GM12878 (cell line): ENCODE measurements around the gene GJD2. TPM values are rescaled to one million over a fixed set of nuclear protein-coding genes. Genes with fewer than 3 reads are reported as not detected.

Source experiments
- ATAC-seq: fragments of 200-7000 bp; cut with Tn5 transposase; 3 replicates; pipeline ENCODE4 v1.9.1; 2020; ENCODE audit warnings: mild to moderate bottlenecking, moderate library complexity
- BruUV-seq: library from RNA; stranded (reverse); fragments of 400-500 nt; replicated peaks from 2 replicates; lab custom pipeline; 2021; lab: Mats Ljungman, UMichigan
- CTCF ChIA-PET: fragments of 300-600 bp; sonication (Branson Sonifier 250); formaldehyde crosslinking; extraction: SDS; loops from one replicate; lab custom pipeline; 2021; ENCODE audit warnings: inconsistent platforms; lab: Yijun Ruan, JAX
- POLR2A ChIA-PET: fragments of 350-600 bp; formaldehyde crosslinking; extraction: SDS; loops from one replicate; lab custom pipeline; 2021; ENCODE audit warnings: inconsistent platforms; lab: Charles Lee
- RAD21 ChIA-PET: fragments of 300-600 bp; sonication (Branson Sonifier 250); formaldehyde crosslinking; loops from one replicate; lab custom pipeline; 2023; ENCODE audit warnings: antibody characterized with exemption; ENCODE audit not compliant: unreplicated experiment; lab: Charles Lee
- SMC1A ChIA-PET: fragments of 300-600 bp; sonication (Branson Sonifier 250); formaldehyde crosslinking; loops from one replicate; lab custom pipeline; 2023; ENCODE audit not compliant: unreplicated experiment, uncharacterized antibody; lab: Charles Lee
- DNase-seq: peaks from one replicate; pipeline ENCODE4 v3.0.0-alpha.2; 2011; ENCODE audit warnings: low read depth, low spot score
- FAIRE-seq: peaks from 3 replicates; lab custom pipeline; 2011; peaks lifted over from hg19 to GRCh38; lab: Jason Lieb, UNC
- H2AFZ ChIP-seq: 2 replicates; pipeline ENCODE4 v1.6.0; 2011; ENCODE audit warnings: low read depth, low read length, control low read depth; ENCODE audit not compliant: control insufficient read depth
- H3K27ac ChIP-seq: 2 replicates; pipeline ENCODE4 v1.5.1; 2011; ENCODE audit warnings: control low read depth; ENCODE audit not compliant: control insufficient read depth, insufficient read depth
- H3K27me3 ChIP-seq, 2 experiments: replicated peaks in 1 of 2; 2 replicates each; pipeline versions ENCODE4 v1.6.0 to v1.6.1; 2011; ENCODE audit warnings: low read length in 1 of 2; ENCODE audit not compliant: control insufficient read depth in 2 of 2, insufficient read depth in 2 of 2
- H3K36me3 ChIP-seq, 2 experiments: 2 replicates each; pipeline ENCODE4 v1.5.1; 2011; ENCODE audit warnings: low read length in 1 of 2; ENCODE audit not compliant: control insufficient read depth in 2 of 2, insufficient read depth in 2 of 2
- H3K4me1 ChIP-seq: 2 replicates; pipeline ENCODE4 v1.6.1; 2011; ENCODE audit warnings: mild to moderate bottlenecking, low read length, moderate library complexity, mixed read lengths; ENCODE audit not compliant: control insufficient read depth, insufficient read depth
- H3K4me2 ChIP-seq: 2 replicates; pipeline ENCODE4 v1.6.0; 2011; ENCODE audit warnings: control low read depth; ENCODE audit not compliant: control insufficient read depth, insufficient read depth
- H3K4me3 ChIP-seq: fragments of 200-600 bp; sonication (generic); 2 replicates; pipeline ENCODE4 v1.5.1; 2016
- H3K79me2 ChIP-seq: 2 replicates; pipeline ENCODE4 v1.6.0; 2011; ENCODE audit warnings: low read length; ENCODE audit not compliant: control insufficient read depth, insufficient read depth
- H3K9ac ChIP-seq: 2 replicates; pipeline ENCODE4 v1.8.0; 2011; ENCODE audit warnings: low read length, control low read depth, mixed read lengths; ENCODE audit not compliant: control insufficient read depth, insufficient read depth
- H3K9me3 ChIP-seq: replicated peaks from 3 replicates; pipeline ENCODE4 v1.5.1; 2011; ENCODE audit warnings: mild to moderate bottlenecking, low read length; ENCODE audit not compliant: control insufficient read depth, insufficient read depth
- H4K20me1 ChIP-seq: 2 replicates; pipeline ENCODE4 v1.6.0; 2011; ENCODE audit not compliant: control insufficient read depth, insufficient read depth
- ASH2L ChIP-seq: fragments of 300-600, 200-600 bp; sonication (generic); IDR thresholded peaks from 2 replicates; pipeline ENCODE4 v1.6.1; 2017; ENCODE audit warnings: low read depth, mild to moderate bottlenecking, borderline replicate concordance
- JUND ChIP-seq: IDR thresholded peaks from 2 replicates; pipeline ENCODE4 v1.6.1; 2012; ENCODE audit warnings: low read depth, mild to moderate bottlenecking, low read length, improper control_type of control experiment, moderate library complexity
- KDM1A ChIP-seq: fragments of 200-600 bp; sonication (generic); IDR thresholded peaks from 2 replicates; pipeline ENCODE4 v1.6.1; 2016; ENCODE audit warnings: borderline replicate concordance
- POLR2AphosphoS2 ChIP-seq: IDR thresholded peaks from 2 replicates; pipeline ENCODE4 v1.6.1; 2011; ENCODE audit warnings: low read depth, mild to moderate bottlenecking, low read length, improper control_type of control experiment, moderate library complexity
- SPI1 ChIP-seq: IDR thresholded peaks from 2 replicates; pipeline ENCODE4 v1.6.1; 2011; ENCODE audit warnings: low read depth, mild to moderate bottlenecking, low read length, moderate library complexity, borderline replicate concordance; ENCODE audit not compliant: insufficient read depth
- ZBED1 ChIP-seq: IDR thresholded peaks from 2 replicates; pipeline ENCODE4 v1.6.1; 2016; ENCODE audit warnings: borderline replicate concordance
- ZNF207 ChIP-seq: fragments of 450-650 bp; IDR thresholded peaks from 2 replicates; pipeline ENCODE4 v1.6.1; 2014; ENCODE audit warnings: antibody characterized with exemption, mild to moderate bottlenecking, borderline replicate concordance
- WGBS: methylation state at CpG from one replicate; pipeline ENCODE4 v1.1.6; 2016; ENCODE audit warnings: low lambda C conversion rate; ENCODE audit not compliant: insufficient replicate concordance, insufficient coverage; ENCODE audit errors: missing lambda C conversion rate; 5-methylcytosine and 5-hydroxymethylcytosine counted together
- in situ Hi-C: fragments of 300-500 bp; cut with MboI; formaldehyde crosslinking; loops from 9 replicates; pipeline ENCODE4 v1.14.3; 2018; ENCODE audit warnings: mixed read lengths
- intact Hi-C: fragments of 100-400 bp; cut with micrococcal nuclease; formaldehyde crosslinking; loops from one replicate; pipeline ENCODE4 v1.14.2; 2022; ENCODE audit not compliant: unreplicated experiment
- polyA plus RNA-seq, 11 experiments: library from polyadenylated mRNA; depleted of rRNA in 4 of 11; unstranded in 6 of 11; stranded (reverse) in 5 of 11; fragments of >200 nt; fragmentation: Nextera tagmentation in 4 of 11; fragmentation: Illumina TruSeq in 1 of 11; extraction: Ambion mirVana in 4 of 11; extraction: Trizol in 1 of 11; gene quantifications; 1 replicate in 1 of 11; 2 replicates in 10 of 11; pipeline versions ENCODE4 v1.2.1 to v1.2.3, GENCODE V29; 2011 to 2016; ENCODE audit warnings: inconsistent platforms in 2 of 11, missing spikeins in 2 of 11, low read depth in 1 of 11
- total RNA-seq, 4 experiments: library from RNA; depleted of rRNA in 3 of 4; stranded (reverse); fragments of >200 nt in 3 of 4; fragmentation: Illumina TruSeq in 1 of 4; extraction: Trizol in 1 of 4; gene quantifications; 2 replicates each; pipeline versions ENCODE4 v1.2.1 to v1.2.3, GENCODE V29; 2013 to 2021
- TF ChIP-seq, protein P1 (sequence below): fragments of 450-650 bp; formaldehyde crosslinking; IDR thresholded peaks from 2 replicates; pipeline ENCODE4 v1.4.0; 2020; ENCODE audit warnings: mild to moderate bottlenecking, moderate library complexity
- TF ChIP-seq, protein P2 (sequence below): IDR thresholded peaks from 2 replicates; pipeline ENCODE4 v1.6.1; 2011; ENCODE audit warnings: mild to moderate bottlenecking, low read depth, low read length, moderate library complexity; ENCODE audit not compliant: insufficient replicate concordance
- TF ChIP-seq, protein P3 (sequence below): fragments of 450-650 bp; IDR thresholded peaks from 2 replicates; pipeline ENCODE4 v1.6.1; 2016; ENCODE audit warnings: mild to moderate bottlenecking
- TF ChIP-seq, protein P4 (sequence below): IDR thresholded peaks from 2 replicates; pipeline ENCODE4 v1.6.1; 2011; ENCODE audit warnings: borderline replicate concordance, low read depth, mild to moderate bottlenecking, moderate library complexity, mixed read lengths, low read length; ENCODE audit not compliant: insufficient read depth; ENCODE audit errors: extremely low read length

Gene GJD2
- total and polyA plus RNA-seq, 10 of the 15 experiments (the other 5 are each of a cell fraction or from before 2014, with no cell fraction given), result not detected

DNA sequence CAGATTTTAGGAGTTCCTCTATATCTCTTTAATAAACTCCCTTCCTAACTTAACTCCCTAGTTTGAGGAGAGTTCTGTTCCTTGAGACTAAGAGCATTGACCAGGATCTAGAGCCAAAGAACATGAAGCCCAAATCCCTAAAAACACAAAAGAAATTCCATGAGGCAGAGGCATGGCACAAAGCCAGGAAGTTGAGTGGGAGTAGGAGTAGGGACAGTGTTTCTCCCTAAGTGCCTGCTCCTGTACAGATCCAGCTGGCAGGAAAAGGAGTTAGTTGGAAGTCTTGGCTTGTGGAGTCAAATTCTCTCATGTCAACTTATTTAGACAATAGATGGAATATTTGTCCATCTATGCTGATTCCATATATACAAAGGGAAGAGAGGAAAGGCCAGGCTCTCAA lies 29.2 kb upstream of the GJD2 start (continued):
- TF ChIP-seq, protein P1, sequence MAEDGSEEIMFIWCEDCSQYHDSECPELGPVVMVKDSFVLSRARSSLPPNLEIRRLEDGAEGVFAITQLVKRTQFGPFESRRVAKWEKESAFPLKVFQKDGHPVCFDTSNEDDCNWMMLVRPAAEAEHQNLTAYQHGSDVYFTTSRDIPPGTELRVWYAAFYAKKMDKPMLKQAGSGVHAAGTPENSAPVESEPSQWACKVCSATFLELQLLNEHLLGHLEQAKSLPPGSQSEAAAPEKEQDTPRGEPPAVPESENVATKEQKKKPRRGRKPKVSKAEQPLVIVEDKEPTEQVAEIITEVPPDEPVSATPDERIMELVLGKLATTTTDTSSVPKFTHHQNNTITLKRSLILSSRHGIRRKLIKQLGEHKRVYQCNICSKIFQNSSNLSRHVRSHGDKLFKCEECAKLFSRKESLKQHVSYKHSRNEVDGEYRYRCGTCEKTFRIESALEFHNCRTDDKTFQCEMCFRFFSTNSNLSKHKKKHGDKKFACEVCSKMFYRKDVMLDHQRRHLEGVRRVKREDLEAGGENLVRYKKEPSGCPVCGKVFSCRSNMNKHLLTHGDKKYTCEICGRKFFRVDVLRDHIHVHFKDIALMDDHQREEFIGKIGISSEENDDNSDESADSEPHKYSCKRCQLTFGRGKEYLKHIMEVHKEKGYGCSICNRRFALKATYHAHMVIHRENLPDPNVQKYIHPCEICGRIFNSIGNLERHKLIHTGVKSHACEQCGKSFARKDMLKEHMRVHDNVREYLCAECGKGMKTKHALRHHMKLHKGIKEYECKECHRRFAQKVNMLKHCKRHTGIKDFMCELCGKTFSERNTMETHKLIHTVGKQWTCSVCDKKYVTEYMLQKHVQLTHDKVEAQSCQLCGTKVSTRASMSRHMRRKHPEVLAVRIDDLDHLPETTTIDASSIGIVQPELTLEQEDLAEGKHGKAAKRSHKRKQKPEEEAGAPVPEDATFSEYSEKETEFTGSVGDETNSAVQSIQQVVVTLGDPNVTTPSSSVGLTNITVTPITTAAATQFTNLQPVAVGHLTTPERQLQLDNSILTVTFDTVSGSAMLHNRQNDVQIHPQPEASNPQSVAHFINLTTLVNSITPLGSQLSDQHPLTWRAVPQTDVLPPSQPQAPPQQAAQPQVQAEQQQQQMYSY (CRISPR knock-in tag), result no peak
- TF ChIP-seq, all 136 proteins: peak for 0

DNA sequence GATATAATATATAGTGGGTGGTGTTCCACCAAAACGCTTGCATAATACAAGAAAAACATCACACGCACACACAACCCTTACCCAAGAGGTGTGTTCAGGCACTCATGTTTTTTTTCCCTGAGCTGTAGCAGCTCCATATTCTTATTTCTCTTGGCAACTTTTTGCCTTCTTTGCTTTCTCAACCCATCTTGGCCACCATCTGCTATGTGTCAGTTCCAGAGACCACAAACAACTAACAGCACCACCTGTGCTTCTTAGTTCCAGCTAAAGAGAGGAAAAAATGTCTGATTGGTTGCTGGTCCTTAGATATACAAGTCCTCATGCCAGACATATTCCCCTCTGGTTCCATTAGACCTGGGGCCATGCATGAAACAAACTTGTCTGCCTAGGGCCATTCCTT lies 28.6 kb upstream of the GJD2 start:
- Histone ChIP-seq H3K4me2 (no peak overlapping the region), H3K4me1 (no peaks in the 10 kb centered on the region), H3K36me3 (no peaks in the 10 kb centered on the region), H3K27me3 (peaks cover 0 to 2% of the 10 kb centered on the region in 2 experiments; a peak in 1 of 4 replicates), H3K79me2 (no peaks in the 10 kb centered on the region), H3K9me3 (no peaks in the 10 kb centered on the region), H4K20me1 (no peaks in the 10 kb centered on the region), H3K27ac (no peak overlapping the region), H3K9ac (no peak overlapping the region), H3K4me3 (no peak overlapping the region), H2AFZ (no peak overlapping the region)
- 81% methylated on average over 2 of the region's 2 CpGs for WGBS
- no peak for ATAC-seq
- no peak for DNase-seq
- POLR2A ChIA-PET, result no interaction called here
- CTCF ChIA-PET, result no interaction called here
- intact Hi-C loops (no loop called here), in situ Hi-C loops (no loop called here)
- SMC1A ChIA-PET, result no interaction called here
- BruUV-seq, result no TSS peak
- no peak for FAIRE-seq
- RAD21 ChIA-PET, result no interaction called here
- TF ChIP-seq, protein P2, sequence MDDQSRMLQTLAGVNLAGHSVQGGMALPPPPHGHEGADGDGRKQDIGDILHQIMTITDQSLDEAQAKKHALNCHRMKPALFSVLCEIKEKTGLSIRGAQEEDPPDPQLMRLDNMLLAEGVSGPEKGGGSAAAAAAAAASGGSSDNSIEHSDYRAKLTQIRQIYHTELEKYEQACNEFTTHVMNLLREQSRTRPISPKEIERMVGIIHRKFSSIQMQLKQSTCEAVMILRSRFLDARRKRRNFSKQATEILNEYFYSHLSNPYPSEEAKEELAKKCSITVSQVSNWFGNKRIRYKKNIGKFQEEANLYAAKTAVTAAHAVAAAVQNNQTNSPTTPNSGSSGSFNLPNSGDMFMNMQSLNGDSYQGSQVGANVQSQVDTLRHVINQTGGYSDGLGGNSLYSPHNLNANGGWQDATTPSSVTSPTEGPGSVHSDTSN, result no peak
- TF ChIP-seq ASH2L (no peak), ZBED1 (no peak), JUND (no peak), SPI1 (no peak), ZNF207 (no peak), POLR2AphosphoS2 (no peak), KDM1A (no peak)
- TF ChIP-seq, protein P3, sequence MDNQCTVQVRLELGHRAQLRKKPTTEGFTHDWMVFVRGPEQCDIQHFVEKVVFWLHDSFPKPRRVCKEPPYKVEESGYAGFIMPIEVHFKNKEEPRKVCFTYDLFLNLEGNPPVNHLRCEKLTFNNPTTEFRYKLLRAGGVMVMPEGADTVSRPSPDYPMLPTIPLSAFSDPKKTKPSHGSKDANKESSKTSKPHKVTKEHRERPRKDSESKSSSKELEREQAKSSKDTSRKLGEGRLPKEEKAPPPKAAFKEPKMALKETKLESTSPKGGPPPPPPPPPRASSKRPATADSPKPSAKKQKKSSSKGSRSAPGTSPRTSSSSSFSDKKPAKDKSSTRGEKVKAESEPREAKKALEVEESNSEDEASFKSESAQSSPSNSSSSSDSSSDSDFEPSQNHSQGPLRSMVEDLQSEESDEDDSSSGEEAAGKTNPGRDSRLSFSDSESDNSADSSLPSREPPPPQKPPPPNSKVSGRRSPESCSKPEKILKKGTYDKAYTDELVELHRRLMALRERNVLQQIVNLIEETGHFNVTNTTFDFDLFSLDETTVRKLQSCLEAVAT, result no peak
- TF ChIP-seq, protein P4, sequence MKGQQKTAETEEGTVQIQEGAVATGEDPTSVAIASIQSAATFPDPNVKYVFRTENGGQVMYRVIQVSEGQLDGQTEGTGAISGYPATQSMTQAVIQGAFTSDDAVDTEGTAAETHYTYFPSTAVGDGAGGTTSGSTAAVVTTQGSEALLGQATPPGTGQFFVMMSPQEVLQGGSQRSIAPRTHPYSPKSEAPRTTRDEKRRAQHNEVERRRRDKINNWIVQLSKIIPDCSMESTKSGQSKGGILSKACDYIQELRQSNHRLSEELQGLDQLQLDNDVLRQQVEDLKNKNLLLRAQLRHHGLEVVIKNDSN, result no peak
